Measurements from ENCODE around the gene ITM2B. TPM values are rescaled to one million over a fixed set of nuclear protein-coding genes. Genes with fewer than 3 reads are reported as not detected.

Gene ITM2B
- total and polyA plus RNA-seq, 4 donors, result 114 to 379 (median 202) TPM

DNA sequence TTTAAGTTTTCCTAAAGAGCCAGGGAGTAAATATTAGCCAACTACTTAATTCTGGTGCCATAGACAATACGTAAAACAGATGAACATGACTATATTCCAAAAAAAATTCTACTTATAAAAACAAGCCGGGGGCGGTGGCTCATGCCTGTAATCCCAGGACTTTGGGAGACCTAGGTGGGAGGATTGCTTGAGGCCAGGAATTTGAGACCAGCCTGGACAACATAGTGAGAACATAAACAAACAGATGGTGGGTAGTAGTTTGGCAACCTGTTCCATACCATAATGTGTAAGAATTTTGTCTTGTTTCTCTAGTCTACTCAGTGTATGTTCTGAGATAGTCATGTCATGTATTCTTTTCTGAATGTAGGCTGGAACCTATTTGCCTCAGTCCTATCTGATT is 25.4 kb downstream of the ITM2B start:
- peaks cover 4 to 71% (median 52%) of the 10 kb centered on the region in 4 donors for H3K36me3 ChIP-seq (ENCODE audit: control insufficient read depth in 4 of 4, insufficient read depth in 3 of 4, low read depth in 1 of 4, low read length in 3 of 4)
- TF ChIP-seq MAX (IDR thresholded peaks at IDR 0.05) (no peak), ATF3 (IDR thresholded peaks at IDR 0.05) (no peak), FOXA1 (IDR thresholded peaks at IDR 0.05) (no peak), GABPA (IDR thresholded peaks at IDR 0.05 in 1 of 2, conservative IDR thresholded peaks at IDR 0.05 in 1 of 2) (no peak), NR2F2 (IDR thresholded peaks at IDR 0.05) (no peak), SP1 (IDR thresholded peaks at IDR 0.05) (no peak), FOXA2 (IDR thresholded peaks at IDR 0.05) (no peak), TAF1 (conservative IDR thresholded peaks at IDR 0.05) (no peak), HNF4A (conservative IDR thresholded peaks at IDR 0.05) (no peak)
- H3K4me1 ChIP-seq (ENCODE audit: control insufficient read depth in 4 of 4, insufficient read depth in 4 of 4, low read length in 3 of 4), result peaks cover 0 to 9% (median 7%) of the 10 kb centered on the region in 4 donors
- no peaks in the 10 kb centered on the region for H3K9me3 ChIP-seq (ENCODE audit: control insufficient read depth in 4 of 4, low read length in 3 of 4)
- no peaks in the 10 kb centered on the region for H3K27me3 ChIP-seq (ENCODE audit: control insufficient read depth in 4 of 4, insufficient read depth in 4 of 4, low read length in 3 of 4)
- H3K9ac ChIP-seq (ENCODE audit: low read depth in 1 of 2, low read length in 2 of 2), result no peak overlapping the region
- DNase-seq (ENCODE audit: low spot score), result no peak
- no peak overlapping the region for H3K4me3 ChIP-seq (ENCODE audit: low read depth in 1 of 3, low read length in 3 of 3)
- WGBS, result 97% methylated on average over 3 of the region's 3 CpGs
- no peak overlapping the region for H3K27ac ChIP-seq (ENCODE audit: low read depth in 1 of 2, low read length in 2 of 2)

DNA sequence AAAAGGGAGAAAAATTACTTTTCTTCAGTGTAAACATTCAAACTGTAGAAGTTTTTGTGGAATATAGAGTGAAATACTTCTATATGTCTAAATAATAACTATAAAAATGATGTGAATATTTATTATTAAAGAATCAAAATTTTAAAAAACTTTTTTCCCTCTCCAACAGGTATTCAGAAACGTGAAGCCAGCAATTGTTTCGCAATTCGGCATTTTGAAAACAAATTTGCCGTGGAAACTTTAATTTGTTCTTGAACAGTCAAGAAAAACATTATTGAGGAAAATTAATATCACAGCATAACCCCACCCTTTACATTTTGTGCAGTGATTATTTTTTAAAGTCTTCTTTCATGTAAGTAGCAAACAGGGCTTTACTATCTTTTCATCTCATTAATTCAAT is 28.0 kb downstream of the ITM2B start:
- Histone ChIP-seq H3K9ac (ENCODE audit: low read depth in 1 of 2, low read length in 2 of 2) (no peak overlapping the region), H3K36me3 (ENCODE audit: control insufficient read depth in 4 of 4, insufficient read depth in 3 of 4, low read depth in 1 of 4, low read length in 3 of 4) (peaks cover 4 to 63% (median 53%) of the 10 kb centered on the region in 4 donors), H3K4me3 (ENCODE audit: low read depth in 1 of 3, low read length in 3 of 3) (no peak overlapping the region), H3K4me1 (ENCODE audit: control insufficient read depth in 4 of 4, insufficient read depth in 4 of 4, low read length in 3 of 4) (no peaks in the 10 kb centered on the region), H3K27ac (ENCODE audit: low read depth in 1 of 2, low read length in 2 of 2) (no peak overlapping the region), H3K9me3 (ENCODE audit: control insufficient read depth in 4 of 4, low read length in 3 of 4) (no peaks in the 10 kb centered on the region), H3K27me3 (ENCODE audit: control insufficient read depth in 4 of 4, insufficient read depth in 4 of 4, low read length in 3 of 4) (no peaks in the 10 kb centered on the region)
- no peak for DNase-seq (ENCODE audit: low spot score)
- WGBS, result 64% methylated on average over 4 of the region's 4 CpGs
- no peak for TF ChIP-seq RXRA (IDR thresholded peaks at IDR 0.05)
- no peak for TF ChIP-seq NR2F2 (IDR thresholded peaks at IDR 0.05)
- no peak for TF ChIP-seq ZBTB33 (IDR thresholded peaks at IDR 0.05)
- no peak for TF ChIP-seq SP1 (IDR thresholded peaks at IDR 0.05)
- no peak for TF ChIP-seq RAD21 (IDR thresholded peaks at IDR 0.05)
- no peak for TF ChIP-seq EGR1 (IDR thresholded peaks at IDR 0.05; ENCODE audit: low read depth in 2 of 2)
- no peak for TF ChIP-seq FOXA2 (IDR thresholded peaks at IDR 0.05)
- TF ChIP-seq MAX (IDR thresholded peaks at IDR 0.05), result no peak
- no peak for TF ChIP-seq ATF3 (IDR thresholded peaks at IDR 0.05)
- TF ChIP-seq, protein P1, sequence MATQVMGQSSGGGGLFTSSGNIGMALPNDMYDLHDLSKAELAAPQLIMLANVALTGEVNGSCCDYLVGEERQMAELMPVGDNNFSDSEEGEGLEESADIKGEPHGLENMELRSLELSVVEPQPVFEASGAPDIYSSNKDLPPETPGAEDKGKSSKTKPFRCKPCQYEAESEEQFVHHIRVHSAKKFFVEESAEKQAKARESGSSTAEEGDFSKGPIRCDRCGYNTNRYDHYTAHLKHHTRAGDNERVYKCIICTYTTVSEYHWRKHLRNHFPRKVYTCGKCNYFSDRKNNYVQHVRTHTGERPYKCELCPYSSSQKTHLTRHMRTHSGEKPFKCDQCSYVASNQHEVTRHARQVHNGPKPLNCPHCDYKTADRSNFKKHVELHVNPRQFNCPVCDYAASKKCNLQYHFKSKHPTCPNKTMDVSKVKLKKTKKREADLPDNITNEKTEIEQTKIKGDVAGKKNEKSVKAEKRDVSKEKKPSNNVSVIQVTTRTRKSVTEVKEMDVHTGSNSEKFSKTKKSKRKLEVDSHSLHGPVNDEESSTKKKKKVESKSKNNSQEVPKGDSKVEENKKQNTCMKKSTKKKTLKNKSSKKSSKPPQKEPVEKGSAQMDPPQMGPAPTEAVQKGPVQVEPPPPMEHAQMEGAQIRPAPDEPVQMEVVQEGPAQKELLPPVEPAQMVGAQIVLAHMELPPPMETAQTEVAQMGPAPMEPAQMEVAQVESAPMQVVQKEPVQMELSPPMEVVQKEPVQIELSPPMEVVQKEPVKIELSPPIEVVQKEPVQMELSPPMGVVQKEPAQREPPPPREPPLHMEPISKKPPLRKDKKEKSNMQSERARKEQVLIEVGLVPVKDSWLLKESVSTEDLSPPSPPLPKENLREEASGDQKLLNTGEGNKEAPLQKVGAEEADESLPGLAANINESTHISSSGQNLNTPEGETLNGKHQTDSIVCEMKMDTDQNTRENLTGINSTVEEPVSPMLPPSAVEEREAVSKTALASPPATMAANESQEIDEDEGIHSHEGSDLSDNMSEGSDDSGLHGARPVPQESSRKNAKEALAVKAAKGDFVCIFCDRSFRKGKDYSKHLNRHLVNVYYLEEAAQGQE (IDR thresholded peaks at IDR 0.05), result no peak
- TF ChIP-seq TAF1 (conservative IDR thresholded peaks at IDR 0.05), result no peak
